Loucy (cell line): ENCODE results near the gene PGBD1.

Experiments used
- H2AFZ ChIP-seq: fragments of 200-600 bp; sonication (generic); 2 replicates; pipeline ENCODE4 v1.6.0; 2016; ENCODE audit warnings: antibody characterized with exemption, mild to moderate bottlenecking, low read length, moderate library complexity
- H3F3A ChIP-seq: fragments of 200-600 bp; 2 replicates; pipeline ENCODE4 v1.6.0; 2016; ENCODE audit warnings: antibody characterized with exemption, low read depth, mild to moderate bottlenecking
- H3K27me3 ChIP-seq: fragments of 200-600 bp; sonication (generic); 2 replicates; pipeline ENCODE4 v1.6.1; 2014; ENCODE audit warnings: low read length, mild to moderate bottlenecking; ENCODE audit not compliant: insufficient read depth, poor library complexity, severe bottlenecking
- H3K36me3 ChIP-seq: fragments of 200-600 bp; sonication (generic); 2 replicates; pipeline ENCODE4 v1.6.1; 2016; ENCODE audit warnings: low read length; ENCODE audit not compliant: insufficient read depth
- H3K4me1 ChIP-seq: fragments of 200-600 bp; sonication (generic); 2 replicates; pipeline ENCODE4 v1.5.1; 2014; ENCODE audit warnings: low read length, mild to moderate bottlenecking; ENCODE audit not compliant: insufficient read depth, poor library complexity, severe bottlenecking
- H3K4me2 ChIP-seq: fragments of 200-600 bp; sonication (generic); 2 replicates; pipeline ENCODE4 v1.6.0; 2014; ENCODE audit warnings: antibody characterized with exemption, low read length, low read depth, mild to moderate bottlenecking; ENCODE audit not compliant: poor library complexity, severe bottlenecking
- H3K4me3 ChIP-seq: fragments of 200-600 bp; sonication (generic); 2 replicates; pipeline ENCODE4 v1.5.1; 2014; ENCODE audit warnings: low read length, mild to moderate bottlenecking, mixed read lengths; ENCODE audit not compliant: poor library complexity, severe bottlenecking
- H3K79me2 ChIP-seq: fragments of 200-600 bp; sonication (generic); 2 replicates; pipeline ENCODE4 v1.6.1; 2014; ENCODE audit warnings: low read length; ENCODE audit not compliant: insufficient read depth
- H3K9ac ChIP-seq: fragments of 200-600 bp; sonication (generic); 2 replicates; pipeline ENCODE4 v1.6.0; 2014; ENCODE audit warnings: mild to moderate bottlenecking, low read depth, low read length, moderate library complexity; ENCODE audit not compliant: poor library complexity, severe bottlenecking
- H3K9me2 ChIP-seq: fragments of 200-600 bp; sonication (generic); replicated peaks from 2 replicates; pipeline ENCODE4 v1.6.1; 2016; ENCODE audit warnings: low read depth, low read length, mixed read lengths
- H3K9me3 ChIP-seq: fragments of 200-600 bp; sonication (generic); 2 replicates; pipeline ENCODE4 v1.6.1; 2014; ENCODE audit warnings: mild to moderate bottlenecking, antibody characterized with exemption, low read length, low read depth; ENCODE audit not compliant: insufficient read depth
- H4K20me1 ChIP-seq: fragments of 200-600 bp; sonication (generic); 2 replicates; pipeline ENCODE4 v1.6.0; 2014; ENCODE audit warnings: antibody characterized with exemption, low read length, mild to moderate bottlenecking; ENCODE audit not compliant: insufficient read depth, poor library complexity, severe bottlenecking
- EZH2phosphoT487 ChIP-seq: fragments of 200-600 bp; IDR thresholded peaks from 2 replicates; pipeline ENCODE4 v1.6.1; 2018; ENCODE audit warnings: antibody characterized with exemption, mild to moderate bottlenecking, moderate library complexity, borderline replicate concordance
- TF ChIP-seq, protein P1 (sequence below): fragments of 200-600 bp; sonication (generic); conservative IDR thresholded peaks from 2 replicates; pipeline ENCODE4 v1.5.1; 2014; ENCODE audit warnings: mild to moderate bottlenecking, antibody characterized with exemption, low read length

PGBD1 gene

DNA sequence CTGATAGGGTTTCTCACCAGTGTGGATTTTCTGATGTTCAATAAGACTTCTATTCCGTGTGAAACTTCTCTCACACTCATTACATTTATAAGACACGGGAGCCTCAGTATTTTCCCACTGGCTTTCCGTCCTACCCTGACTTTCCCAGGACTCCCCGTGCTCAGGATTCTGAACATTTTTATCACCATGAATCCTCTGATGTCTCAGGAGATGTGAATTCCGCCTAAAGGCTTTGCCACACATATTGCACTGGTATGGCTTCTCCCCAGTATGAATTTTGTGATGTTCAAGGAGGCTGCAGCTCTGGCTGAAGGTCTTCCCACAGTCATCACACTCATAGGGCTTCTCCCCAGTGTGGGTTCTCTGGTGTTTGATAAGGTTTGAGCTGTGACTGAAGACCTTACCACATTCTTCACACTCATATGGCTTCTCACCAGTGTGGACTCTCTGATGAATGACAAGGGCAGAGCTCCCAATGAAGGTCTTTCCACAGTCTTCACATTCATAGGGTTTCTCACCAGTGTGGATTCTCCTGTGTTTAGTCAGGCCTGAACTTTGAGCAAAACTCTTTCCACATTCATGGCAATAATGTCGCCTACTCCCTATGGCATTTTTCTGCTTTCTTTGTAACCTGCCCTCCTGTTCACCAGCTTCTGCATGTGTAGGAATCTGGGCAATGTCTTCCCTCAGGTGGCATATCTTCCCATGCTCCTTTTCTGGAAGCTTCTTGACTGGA is 36.0 kb upstream of the PGBD1 start:
- Histone ChIP-seq H3K9me2 (no peaks in the 10 kb centered on the region), H3K27me3 (no peaks in the 10 kb centered on the region), H2AFZ (no peak overlapping the region), H3K36me3 (peaks cover 20% of the 10 kb centered on the region; the same call in 1 of the 2 replicates), H3F3A (no peaks in the 10 kb centered on the region), H3K9ac (no peak overlapping the region), H3K4me3 (no peak overlapping the region), H3K79me2 (peaks cover 11% of the 10 kb centered on the region), H3K9me3 (no peaks in the 10 kb centered on the region), H4K20me1 (no peaks in the 10 kb centered on the region), H3K4me2 (no peak overlapping the region), H3K4me1 (peaks cover 5% of the 10 kb centered on the region)
- TF ChIP-seq, protein P1, sequence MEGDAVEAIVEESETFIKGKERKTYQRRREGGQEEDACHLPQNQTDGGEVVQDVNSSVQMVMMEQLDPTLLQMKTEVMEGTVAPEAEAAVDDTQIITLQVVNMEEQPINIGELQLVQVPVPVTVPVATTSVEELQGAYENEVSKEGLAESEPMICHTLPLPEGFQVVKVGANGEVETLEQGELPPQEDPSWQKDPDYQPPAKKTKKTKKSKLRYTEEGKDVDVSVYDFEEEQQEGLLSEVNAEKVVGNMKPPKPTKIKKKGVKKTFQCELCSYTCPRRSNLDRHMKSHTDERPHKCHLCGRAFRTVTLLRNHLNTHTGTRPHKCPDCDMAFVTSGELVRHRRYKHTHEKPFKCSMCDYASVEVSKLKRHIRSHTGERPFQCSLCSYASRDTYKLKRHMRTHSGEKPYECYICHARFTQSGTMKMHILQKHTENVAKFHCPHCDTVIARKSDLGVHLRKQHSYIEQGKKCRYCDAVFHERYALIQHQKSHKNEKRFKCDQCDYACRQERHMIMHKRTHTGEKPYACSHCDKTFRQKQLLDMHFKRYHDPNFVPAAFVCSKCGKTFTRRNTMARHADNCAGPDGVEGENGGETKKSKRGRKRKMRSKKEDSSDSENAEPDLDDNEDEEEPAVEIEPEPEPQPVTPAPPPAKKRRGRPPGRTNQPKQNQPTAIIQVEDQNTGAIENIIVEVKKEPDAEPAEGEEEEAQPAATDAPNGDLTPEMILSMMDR, result no peak
- no peak for TF ChIP-seq EZH2phosphoT487

DNA sequence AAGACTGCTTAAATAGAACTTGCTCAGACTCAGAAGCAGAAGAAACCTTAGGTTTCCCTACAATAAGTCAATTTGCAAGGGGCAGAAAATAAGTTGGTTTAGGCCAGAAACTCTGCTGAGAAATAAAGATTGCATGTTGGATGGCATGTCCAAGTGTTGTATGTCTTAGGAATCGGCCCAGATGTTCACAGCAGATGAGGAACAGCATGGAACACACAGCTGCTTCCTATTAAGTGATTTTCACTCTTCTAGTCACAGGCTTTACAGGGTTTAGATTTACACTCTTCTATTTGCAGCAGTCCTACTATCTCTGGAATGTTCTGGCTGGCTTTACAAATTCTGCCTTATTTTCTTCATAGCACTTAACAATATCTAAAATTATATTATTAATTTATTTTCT is 32.5 kb upstream of the PGBD1 start:
- Histone ChIP-seq H3F3A (no peaks in the 10 kb centered on the region), H3K9me2 (no peaks in the 10 kb centered on the region), H3K9ac (no peak overlapping the region), H3K27me3 (no peaks in the 10 kb centered on the region), H4K20me1 (no peaks in the 10 kb centered on the region), H3K4me1 (peaks cover 21% of the 10 kb centered on the region), H3K9me3 (no peaks in the 10 kb centered on the region), H3K4me2 (peak overlapping the region; percentile 63), H3K79me2 (peaks cover 31% of the 10 kb centered on the region), H3K36me3 (peaks cover 20% of the 10 kb centered on the region; the same call in 1 of the 2 replicates), H2AFZ (no peak overlapping the region), H3K4me3 (no peak overlapping the region)
- TF ChIP-seq, protein P1, result no peak
- TF ChIP-seq EZH2phosphoT487, result no peak

DNA sequence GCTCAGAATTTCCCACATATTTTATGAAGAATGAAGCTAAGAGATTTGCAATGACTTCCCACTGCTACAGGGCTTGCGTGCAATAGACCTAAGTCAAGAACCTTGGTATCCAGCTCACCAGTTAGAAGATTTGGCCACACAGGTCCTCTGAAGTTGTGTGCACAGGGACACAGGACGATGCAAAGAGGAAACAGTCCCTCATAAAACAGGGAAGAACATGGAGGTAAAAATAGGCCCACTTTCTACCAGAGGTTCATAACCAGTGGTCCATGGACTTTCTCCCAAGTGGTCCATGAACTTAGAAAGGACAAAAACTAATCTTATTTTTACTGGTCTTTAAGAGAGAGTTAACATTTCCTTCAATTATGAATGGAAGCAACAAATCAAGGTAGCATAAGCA is 30.6 kb upstream of the PGBD1 start:
- H3K27me3 ChIP-seq, result no peaks in the 10 kb centered on the region
- peaks cover 21% of the 10 kb centered on the region for H3K4me1 ChIP-seq
- no peaks in the 10 kb centered on the region for H4K20me1 ChIP-seq
- H3F3A ChIP-seq, result no peaks in the 10 kb centered on the region
- TF ChIP-seq, protein P1, result no peak
- TF ChIP-seq EZH2phosphoT487, result no peak
- H3K9ac ChIP-seq, result peak overlapping the region; percentile 81
- peaks cover 31% of the 10 kb centered on the region for H3K79me2 ChIP-seq
- H3K9me3 ChIP-seq, result no peaks in the 10 kb centered on the region
- peak overlapping the region; percentile 99 for H3K4me3 ChIP-seq
- peaks cover 12% of the 10 kb centered on the region; the same call in 1 of the 2 replicates for H3K36me3 ChIP-seq
- peak overlapping the region; percentile 88 for H3K4me2 ChIP-seq
- H3K9me2 ChIP-seq, result no peaks in the 10 kb centered on the region
- no peak overlapping the region for H2AFZ ChIP-seq
